ENCODE measurements around the gene RANBP6.
"Not testable (repeated sequence)": the region's sequence is repeated elsewhere in the genome, so short reads cannot be mapped to it uniquely, and the experiment has no call there.

The RANBP6 gene

GRCh38 chr9:6015278-6016157 lies at the start of gene RANBP6:
Gene RANBP6 (minus strand): TSS chr9:6015624. CDS start chr9:6015607, 17 bp downstream.
- no CpG with 5 or more reads among the region's 43 CpGs for WGBS (ENCODE audit: insufficient coverage, insufficient read length)
- Histone ChIP-seq H3K27me3 (ENCODE audit: control insufficient read depth, insufficient read depth, low read length) (no peaks in the 10 kb centered on the region), H3K27ac (ENCODE audit: low read length) (no peak within 1 kb of the TSS), H3K4me1 (ENCODE audit: control insufficient read depth, insufficient read depth, low read length) (no peaks in the 10 kb centered on the region), H3K9me3 (ENCODE audit: control insufficient read depth, insufficient read depth, low read length) (no peaks in the 10 kb centered on the region), H3K4me3 (ENCODE audit: low read length) (peak within 1 kb of the TSS; percentile 90; the same call in 1 of the 2 replicates), H3K36me3 (ENCODE audit: control insufficient read depth, insufficient read depth, low read length) (peaks cover 2% of the 10 kb centered on the region; the same call in 1 of the 2 replicates)
- DNase-seq (ENCODE audit: low read depth, low spot score) = no peak

GRCh38 chr9:6063146-6063545 lies 47.7 kb upstream of the RANBP6 start:
- H3K27ac ChIP-seq (ENCODE audit: low read length); H3K9me3 ChIP-seq (ENCODE audit: control insufficient read depth, insufficient read depth, low read length); H3K4me3 ChIP-seq (ENCODE audit: low read length); DNase-seq (ENCODE audit: low read depth, low spot score); H3K27me3 ChIP-seq (ENCODE audit: control insufficient read depth, insufficient read depth, low read length); H3K4me1 ChIP-seq (ENCODE audit: control insufficient read depth, insufficient read depth, low read length); H3K36me3 ChIP-seq (ENCODE audit: control insufficient read depth, insufficient read depth, low read length): not testable (repeated sequence)
- no CpG with 5 or more reads among the region's 7 CpGs for WGBS (ENCODE audit: insufficient coverage, insufficient read length)

GRCh38 chr9:6055666-6056065 lies 40.2 kb upstream of the RANBP6 start:
- no peak for DNase-seq (ENCODE audit: low read depth, low spot score)
- WGBS (ENCODE audit: insufficient coverage, insufficient read length) = no CpG with 5 or more reads among the region's 3 CpGs
- H3K36me3 ChIP-seq (ENCODE audit: control insufficient read depth, insufficient read depth, low read length) = no peaks in the 10 kb centered on the region

GRCh38 chr9:6055216-6055615 lies 39.8 kb upstream of the RANBP6 start:
- WGBS (ENCODE audit: insufficient coverage, insufficient read length) = no CpG with 5 or more reads among the region's 2 CpGs
- Histone ChIP-seq H3K27me3 (ENCODE audit: control insufficient read depth, insufficient read depth, low read length) (no peaks in the 10 kb centered on the region), H3K9me3 (ENCODE audit: control insufficient read depth, insufficient read depth, low read length) (no peaks in the 10 kb centered on the region), H3K4me1 (ENCODE audit: control insufficient read depth, insufficient read depth, low read length) (no peaks in the 10 kb centered on the region), H3K36me3 (ENCODE audit: control insufficient read depth, insufficient read depth, low read length) (no peaks in the 10 kb centered on the region), H3K27ac (ENCODE audit: low read length) (no peak overlapping the region), H3K4me3 (ENCODE audit: low read length) (no peak overlapping the region)
- peak; percentile 60 for DNase-seq (ENCODE audit: low read depth, low spot score)

More at GRCh38 chr9:6055666-6056065, 40.2 kb upstream of the RANBP6 start:
- no peaks in the 10 kb centered on the region for H3K4me1 ChIP-seq (ENCODE audit: control insufficient read depth, insufficient read depth, low read length)
- H3K9me3 ChIP-seq (ENCODE audit: control insufficient read depth, insufficient read depth, low read length) = no peaks in the 10 kb centered on the region
- H3K4me3 ChIP-seq (ENCODE audit: low read length) = no peak overlapping the region
- H3K27ac ChIP-seq (ENCODE audit: low read length) = no peak overlapping the region
- H3K27me3 ChIP-seq (ENCODE audit: control insufficient read depth, insufficient read depth, low read length) = no peaks in the 10 kb centered on the region

- no peaks in the 10 kb centered on the region for H3K36me3 ChIP-seq (ENCODE audit: control insufficient read depth, insufficient read depth, low read length)
- no peak overlapping the region for H3K4me3 ChIP-seq (ENCODE audit: low read length)
- H3K27me3 ChIP-seq (ENCODE audit: control insufficient read depth, insufficient read depth, low read length) = no peaks in the 10 kb centered on the region
- H3K4me1 ChIP-seq (ENCODE audit: control insufficient read depth, insufficient read depth, low read length) = no peaks in the 10 kb centered on the region
- no CpG with 5 or more reads among the region's 3 CpGs for WGBS (ENCODE audit: insufficient coverage, insufficient read length)
- no peaks in the 10 kb centered on the region for H3K9me3 ChIP-seq (ENCODE audit: control insufficient read depth, insufficient read depth, low read length)
- DNase-seq (ENCODE audit: low read depth, low spot score) = peak; percentile 79
- H3K27ac ChIP-seq (ENCODE audit: low read length) = no peak overlapping the region
Observed at GRCh38 chr9:6054280-6055099, 39.1 kb upstream of the RANBP6 start.

- Histone ChIP-seq H3K27me3 (ENCODE audit: control insufficient read depth, insufficient read depth, low read length) (no peaks in the 10 kb centered on the region), H3K4me1 (ENCODE audit: control insufficient read depth, insufficient read depth, low read length) (no peaks in the 10 kb centered on the region), H3K27ac (ENCODE audit: low read length) (no peak overlapping the region), H3K36me3 (ENCODE audit: control insufficient read depth, insufficient read depth, low read length) (no peaks in the 10 kb centered on the region), H3K9me3 (ENCODE audit: control insufficient read depth, insufficient read depth, low read length) (no peaks in the 10 kb centered on the region), H3K4me3 (ENCODE audit: low read length) (no peak overlapping the region)
- no CpG with 5 or more reads among the region's 2 CpGs for WGBS (ENCODE audit: insufficient coverage, insufficient read length)
- no peak for DNase-seq (ENCODE audit: low read depth, low spot score)
Observed at GRCh38 chr9:6052293-6052919, 37.0 kb upstream of the RANBP6 start.

- Histone ChIP-seq H3K27me3 (ENCODE audit: control insufficient read depth, insufficient read depth, low read length) (no peaks in the 10 kb centered on the region), H3K27ac (ENCODE audit: low read length) (no peak overlapping the region), H3K36me3 (ENCODE audit: control insufficient read depth, insufficient read depth, low read length) (no peaks in the 10 kb centered on the region), H3K4me3 (ENCODE audit: low read length) (no peak overlapping the region), H3K9me3 (ENCODE audit: control insufficient read depth, insufficient read depth, low read length) (no peaks in the 10 kb centered on the region), H3K4me1 (ENCODE audit: control insufficient read depth, insufficient read depth, low read length) (no peaks in the 10 kb centered on the region)
- no CpG with 5 or more reads among the region's 2 CpGs for WGBS (ENCODE audit: insufficient coverage, insufficient read length)
- DNase-seq (ENCODE audit: low read depth, low spot score) = no peak
Observed at GRCh38 chr9:6051511-6051950, 36.1 kb upstream of the RANBP6 start.

- Histone ChIP-seq H3K4me3 (ENCODE audit: low read length) (no peak overlapping the region), H3K36me3 (ENCODE audit: control insufficient read depth, insufficient read depth, low read length) (no peaks in the 10 kb centered on the region), H3K27me3 (ENCODE audit: control insufficient read depth, insufficient read depth, low read length) (no peaks in the 10 kb centered on the region), H3K27ac (ENCODE audit: low read length) (no peak overlapping the region), H3K4me1 (ENCODE audit: control insufficient read depth, insufficient read depth, low read length) (no peaks in the 10 kb centered on the region), H3K9me3 (ENCODE audit: control insufficient read depth, insufficient read depth, low read length) (no peaks in the 10 kb centered on the region)
- WGBS (ENCODE audit: insufficient coverage, insufficient read length) = no CpG with 5 or more reads among the region's 1 CpG
- DNase-seq (ENCODE audit: low read depth, low spot score) = no peak
Observed at GRCh38 chr9:6049798-6050197, 34.4 kb upstream of the RANBP6 start.

- Histone ChIP-seq H3K27me3 (ENCODE audit: control insufficient read depth, insufficient read depth, low read length) (no peaks in the 10 kb centered on the region), H3K36me3 (ENCODE audit: control insufficient read depth, insufficient read depth, low read length) (no peaks in the 10 kb centered on the region), H3K27ac (ENCODE audit: low read length) (no peak overlapping the region), H3K9me3 (ENCODE audit: control insufficient read depth, insufficient read depth, low read length) (no peaks in the 10 kb centered on the region), H3K4me3 (ENCODE audit: low read length) (no peak overlapping the region), H3K4me1 (ENCODE audit: control insufficient read depth, insufficient read depth, low read length) (no peaks in the 10 kb centered on the region)
- no CpG with 5 or more reads among the region's 1 CpG for WGBS (ENCODE audit: insufficient coverage, insufficient read length)
- DNase-seq (ENCODE audit: low read depth, low spot score) = no peak
Observed at GRCh38 chr9:6048039-6048438, 32.6 kb upstream of the RANBP6 start.

- Histone ChIP-seq H3K9me3 (ENCODE audit: control insufficient read depth, insufficient read depth, low read length) (no peaks in the 10 kb centered on the region), H3K36me3 (ENCODE audit: control insufficient read depth, insufficient read depth, low read length) (no peaks in the 10 kb centered on the region), H3K4me1 (ENCODE audit: control insufficient read depth, insufficient read depth, low read length) (no peaks in the 10 kb centered on the region), H3K27me3 (ENCODE audit: control insufficient read depth, insufficient read depth, low read length) (no peaks in the 10 kb centered on the region), H3K4me3 (ENCODE audit: low read length) (no peak overlapping the region), H3K27ac (ENCODE audit: low read length) (no peak overlapping the region)
- WGBS (ENCODE audit: insufficient coverage, insufficient read length) = no CpG with 5 or more reads among the region's 4 CpGs
- no peak for DNase-seq (ENCODE audit: low read depth, low spot score)
Observed at GRCh38 chr9:6047020-6047419, 31.6 kb upstream of the RANBP6 start.

All from iPS DF 6.9 (cell line).